ENCODE results near the gene IFT27. TPM values are rescaled to one million over a fixed set of nuclear protein-coding genes. Genes with fewer than 3 reads are reported as not detected.
A peak's percentile ranks its signal among the peaks of the same experiment; 100 is the strongest.
"Not testable (repeated sequence)": the region's sequence is repeated elsewhere in the genome, so short reads cannot be mapped to it uniquely, and the experiment has no call there.

The IFT27 gene
- total RNA-seq, 1 experiment from 2014 or later, result 2.2 TPM

DNA sequence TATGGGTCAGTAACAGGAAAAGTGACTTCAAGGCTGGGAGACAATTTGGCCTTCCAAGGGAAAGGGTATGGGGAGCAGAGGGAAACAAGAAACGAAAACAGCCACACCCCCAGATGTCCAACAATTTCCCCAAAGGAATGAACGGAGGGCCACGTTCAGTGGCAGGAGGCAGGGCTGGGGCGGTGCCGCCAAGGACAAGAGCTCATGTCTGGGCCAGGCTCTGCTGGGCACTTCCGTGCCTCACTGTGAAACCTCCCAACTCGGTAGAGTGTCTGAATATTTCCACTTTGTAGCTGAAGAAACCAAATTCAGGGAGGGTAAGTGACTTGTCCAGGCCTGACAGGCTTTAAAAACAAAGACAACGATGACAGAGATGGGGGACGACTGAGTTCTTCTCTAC lies 11.9 kb downstream of the IFT27 start:
- Histone ChIP-seq H3K27me3 (peaks cover 3% of the 10 kb centered on the region; the same call in 1 of the 2 replicates), H3K4me3 (no peak overlapping the region), H3K4me1 (no peaks in the 10 kb centered on the region), H3K9me3 (replicated peaks) (no peaks in the 10 kb centered on the region), H3K36me3 (no peaks in the 10 kb centered on the region), H3K27ac (no peak overlapping the region)
- no peak for DNase-seq

DNA sequence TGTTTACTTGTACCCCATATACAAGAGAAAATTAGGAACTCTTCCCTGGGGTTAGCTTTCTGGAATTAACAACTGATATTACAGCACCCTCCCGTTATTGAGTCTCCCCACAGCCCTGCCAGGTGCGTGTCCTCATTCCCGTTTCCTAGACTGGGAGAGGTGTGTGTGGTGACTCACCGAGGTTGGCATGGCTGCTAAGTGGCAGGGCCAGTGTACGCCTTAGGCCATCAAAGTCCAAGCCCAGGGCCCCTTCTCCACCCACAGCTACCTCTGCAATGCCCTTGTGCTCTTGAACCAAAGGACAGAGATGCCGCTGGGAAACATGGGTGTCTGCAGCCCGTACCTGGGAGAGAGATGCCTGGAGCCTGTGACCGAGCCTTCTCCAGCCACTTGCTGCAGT lies 12.3 kb downstream of the IFT27 start:
- H3K36me3 ChIP-seq, result no peaks in the 10 kb centered on the region
- H3K4me1 ChIP-seq, result no peaks in the 10 kb centered on the region
- DNase-seq, result no peak
- no peaks in the 10 kb centered on the region for H3K9me3 ChIP-seq (replicated peaks)
- H3K27me3 ChIP-seq, result peaks cover 3% of the 10 kb centered on the region; the same call in 1 of the 2 replicates
- H3K4me3 ChIP-seq, result no peak overlapping the region
- H3K27ac ChIP-seq, result no peak overlapping the region

DNA sequence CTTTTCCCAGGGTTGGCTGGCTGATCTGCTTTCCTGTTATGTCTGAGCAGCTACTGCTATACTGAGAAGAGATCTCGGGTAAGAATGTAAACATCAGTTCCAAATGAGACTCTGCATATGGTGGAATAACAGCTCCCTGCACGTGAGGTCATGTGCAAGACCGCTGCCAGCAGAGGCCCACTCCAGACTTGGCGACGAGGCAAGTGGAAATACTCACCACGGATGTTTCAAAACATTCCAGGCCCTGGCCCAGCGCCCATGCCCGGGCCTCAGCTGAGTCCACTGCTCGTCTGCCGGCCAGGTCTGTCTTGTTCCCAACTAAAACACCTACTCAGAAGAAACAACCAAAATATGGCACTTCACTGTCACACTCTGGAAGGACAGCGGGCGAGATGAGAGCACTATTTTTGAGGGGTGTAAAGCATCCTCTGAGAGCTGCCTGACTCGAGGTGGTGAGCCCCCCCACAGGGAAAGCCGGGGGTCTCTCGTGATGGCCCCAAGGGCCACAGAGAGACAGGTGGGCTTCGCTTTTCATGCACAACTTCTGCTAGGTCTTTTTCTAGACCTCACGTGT lies 13.1 kb downstream of the IFT27 start:
- Histone ChIP-seq H3K27ac (no peak overlapping the region), H3K36me3 (no peaks in the 10 kb centered on the region), H3K9me3 (replicated peaks) (no peaks in the 10 kb centered on the region), H3K4me1 (no peaks in the 10 kb centered on the region), H3K27me3 (peaks cover 3% of the 10 kb centered on the region; the same call in 1 of the 2 replicates), H3K4me3 (no peak overlapping the region)
- DNase-seq, result no peak

DNA sequence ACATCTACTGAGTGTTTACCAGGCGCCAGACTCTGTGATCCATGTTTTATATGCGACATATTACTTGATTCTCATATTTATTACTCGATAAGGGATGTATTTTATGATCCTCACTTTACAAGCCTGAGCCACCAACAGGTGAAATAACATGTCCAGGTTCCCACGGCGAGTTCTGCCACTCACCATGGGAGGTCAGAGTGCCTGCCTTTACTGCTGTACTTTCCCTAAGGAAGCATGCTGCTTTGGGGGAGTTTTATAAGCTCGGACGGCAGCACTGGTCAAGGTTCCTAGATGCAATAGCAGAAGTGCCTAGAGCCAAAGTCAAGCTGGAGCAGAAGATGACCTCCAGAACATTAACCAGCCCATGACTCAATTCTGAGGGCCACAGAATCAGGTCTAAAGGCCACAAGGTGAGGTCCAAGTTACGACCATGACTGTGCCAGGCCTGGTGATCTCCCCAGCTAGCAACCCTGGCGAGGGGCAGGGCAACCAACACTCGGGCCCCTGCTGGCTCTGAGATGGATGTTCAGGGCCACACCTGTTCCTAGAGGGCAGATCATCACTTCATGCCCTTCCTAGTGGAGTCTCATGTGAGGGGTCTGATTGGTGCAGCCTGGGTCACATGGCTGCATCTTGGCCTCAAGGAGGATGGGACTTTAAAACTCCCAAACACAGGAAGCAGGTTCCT lies 14.2 kb downstream of the IFT27 start:
- H3K27ac ChIP-seq, result no peak overlapping the region
- peaks cover 3% of the 10 kb centered on the region; the same call in 1 of the 2 replicates for H3K27me3 ChIP-seq
- no peaks in the 10 kb centered on the region for H3K4me1 ChIP-seq
- no peak for DNase-seq
- no peaks in the 10 kb centered on the region for H3K36me3 ChIP-seq
- H3K4me3 ChIP-seq, result no peak overlapping the region
- no peaks in the 10 kb centered on the region for H3K9me3 ChIP-seq (replicated peaks)

- no peaks in the 10 kb centered on the region for H3K4me1 ChIP-seq
- peaks cover 3% of the 10 kb centered on the region; the same call in 1 of the 2 replicates for H3K27me3 ChIP-seq
- H3K27ac ChIP-seq, result no peak overlapping the region
- no peaks in the 10 kb centered on the region for H3K9me3 ChIP-seq (replicated peaks)
- H3K4me3 ChIP-seq, result no peak overlapping the region
- no peaks in the 10 kb centered on the region for H3K36me3 ChIP-seq
- no peak for DNase-seq
Measured at GRCh38 chr22:36760786-36761185, 15.1 kb downstream of the IFT27 start.

DNA sequence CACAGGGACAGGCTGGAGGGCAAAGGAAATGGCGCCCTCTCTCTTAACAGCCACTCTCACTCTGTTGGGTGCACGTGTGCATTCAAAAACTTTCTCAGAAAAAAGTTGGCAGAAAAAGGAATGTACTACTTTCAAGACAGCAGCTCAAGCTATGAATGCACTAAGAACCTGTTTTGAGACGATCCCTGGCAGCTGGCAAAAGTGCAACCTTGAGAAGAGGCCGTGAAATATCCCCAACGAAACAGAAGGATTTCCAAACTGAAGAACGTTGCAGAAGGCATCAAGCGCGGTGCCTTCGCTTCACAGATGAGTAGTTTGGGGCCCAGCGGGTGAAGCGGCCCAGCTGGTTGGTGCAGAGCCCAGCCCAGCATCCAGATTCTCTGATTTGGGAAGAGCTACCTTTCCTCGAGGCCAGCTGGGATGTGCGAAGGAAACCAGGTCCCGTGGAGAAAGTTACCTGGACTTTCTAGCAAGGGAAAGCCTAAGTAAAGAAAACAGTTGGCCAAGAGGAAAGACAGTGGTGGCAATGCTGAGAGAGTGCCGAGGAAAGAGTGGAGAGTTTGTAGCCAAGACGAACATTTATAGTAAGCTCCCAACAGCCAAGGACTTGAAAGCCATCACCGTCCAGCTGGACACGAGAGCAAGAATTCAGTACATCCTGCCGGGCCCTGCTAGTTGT lies 16.3 kb downstream of the IFT27 start:
- Histone ChIP-seq H3K9me3 (replicated peaks) (no peaks in the 10 kb centered on the region), H3K4me3 (no peak overlapping the region), H3K27ac (no peak overlapping the region), H3K36me3 (no peaks in the 10 kb centered on the region), H3K27me3 (peaks cover 3% of the 10 kb centered on the region; the same call in 1 of the 2 replicates), H3K4me1 (no peaks in the 10 kb centered on the region)
- no peak for DNase-seq

DNA sequence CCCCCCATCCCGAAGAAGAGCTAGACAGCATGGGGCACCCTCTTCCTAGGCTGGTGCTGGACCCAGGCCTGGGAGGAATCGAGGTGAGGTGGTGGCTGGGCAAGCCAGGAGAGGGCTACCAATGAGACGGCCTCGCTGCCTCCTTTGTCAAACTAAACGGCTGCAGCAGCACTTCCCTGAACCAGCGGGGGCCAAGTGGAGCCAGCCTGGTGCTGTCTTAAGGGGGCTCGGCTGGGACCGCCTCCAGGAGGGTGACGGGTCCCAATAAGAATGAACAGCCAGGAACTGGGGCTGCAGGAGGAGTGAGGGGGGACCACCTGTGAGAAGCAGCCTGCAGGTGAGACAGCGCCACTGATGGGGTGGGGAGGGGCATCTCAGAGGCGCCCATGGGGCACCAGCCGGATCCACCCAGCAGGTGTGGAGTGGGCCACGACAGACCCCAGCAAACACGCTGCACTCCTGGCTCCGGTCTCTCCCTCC lies 17.1 kb downstream of the IFT27 start:
- Histone ChIP-seq H3K27ac (no peak overlapping the region), H3K27me3 (peaks cover 3% of the 10 kb centered on the region; the same call in 1 of the 2 replicates), H3K4me3 (no peak overlapping the region), H3K4me1 (no peaks in the 10 kb centered on the region), H3K9me3 (replicated peaks) (no peaks in the 10 kb centered on the region), H3K36me3 (no peaks in the 10 kb centered on the region)
- no peak for DNase-seq

DNA sequence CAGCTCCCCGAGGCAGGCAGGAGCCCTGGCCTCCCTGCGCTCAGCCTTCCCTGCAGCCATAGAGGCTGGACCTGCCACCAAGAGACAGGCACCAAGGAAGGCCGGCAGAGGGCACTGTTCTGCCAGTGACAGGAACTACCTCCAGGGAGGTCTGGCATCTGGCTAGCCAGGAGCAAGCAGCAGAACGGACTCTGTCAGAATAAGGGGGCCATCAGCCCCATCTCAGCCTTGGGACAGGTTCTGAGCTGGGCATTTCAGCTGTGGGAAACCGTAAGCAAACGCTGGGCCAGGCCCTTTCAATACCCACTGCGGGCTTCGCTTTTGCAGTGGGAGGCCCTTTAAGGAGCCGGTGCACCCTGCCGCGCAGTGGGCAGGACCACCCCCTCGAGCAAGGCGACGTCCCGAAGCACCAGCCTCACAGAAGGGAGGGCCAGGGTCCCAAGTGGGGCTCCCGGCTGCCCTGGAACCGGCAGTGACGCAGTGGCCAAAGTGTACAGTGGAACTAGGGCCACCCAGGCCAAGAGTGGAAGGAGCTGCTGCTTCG lies 18.2 kb downstream of the IFT27 start:
- no peaks in the 10 kb centered on the region for H3K4me1 ChIP-seq
- peaks cover 3% of the 10 kb centered on the region; the same call in 1 of the 2 replicates for H3K27me3 ChIP-seq
- H3K36me3 ChIP-seq, result no peaks in the 10 kb centered on the region
- no peaks in the 10 kb centered on the region for H3K9me3 ChIP-seq (replicated peaks)
- DNase-seq, result peak; percentile 72 to 79
- H3K4me3 ChIP-seq, result no peak overlapping the region
- no peak overlapping the region for H3K27ac ChIP-seq

DNA sequence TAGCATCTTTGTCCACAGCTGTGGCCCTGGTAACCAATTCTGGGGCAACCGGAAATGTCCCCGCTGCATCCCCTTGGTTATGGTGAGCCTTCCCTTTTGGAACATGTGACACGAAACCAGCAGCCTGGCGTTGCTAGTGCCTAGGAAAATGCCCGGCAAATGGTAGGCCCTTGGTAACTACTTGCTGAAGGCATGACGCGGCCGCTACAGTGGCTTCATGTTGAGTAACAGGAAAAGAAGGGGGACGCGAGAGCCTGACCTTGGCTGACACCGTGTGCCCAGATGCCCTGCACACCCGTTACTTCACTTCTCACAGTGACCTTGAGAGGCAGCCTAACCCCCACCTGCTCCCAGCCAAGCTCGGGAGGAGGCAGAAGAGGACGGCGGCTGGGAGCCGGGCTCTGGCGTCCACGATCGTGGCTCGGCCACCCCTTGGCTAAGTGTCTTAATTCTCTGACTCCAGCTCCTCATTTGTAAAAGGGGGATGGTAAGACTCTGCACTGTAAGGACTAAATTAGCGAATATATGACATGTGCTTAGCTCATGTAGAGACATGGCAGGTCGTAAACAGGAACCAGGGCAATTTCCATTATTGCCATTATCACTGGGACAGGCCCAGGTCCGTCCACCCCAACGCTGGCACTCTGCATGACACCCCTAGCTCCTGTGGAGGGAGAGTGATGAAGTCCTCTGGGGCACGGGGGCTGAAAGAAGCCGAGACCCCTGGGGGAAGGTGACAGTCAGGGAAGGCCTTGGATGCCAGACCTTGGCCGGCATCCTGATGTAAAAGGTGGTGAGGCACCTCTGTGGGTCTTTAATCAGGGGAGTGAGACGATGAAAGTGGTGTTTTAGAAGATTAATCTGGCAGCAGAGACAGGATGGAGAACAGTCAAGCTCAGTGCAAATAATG lies 18.9 kb downstream of the IFT27 start:
- DNase-seq, result no peak
- no peaks in the 10 kb centered on the region; the same call in 1 of the 2 replicates for H3K27me3 ChIP-seq
- no peak overlapping the region for H3K4me3 ChIP-seq
- H3K36me3 ChIP-seq, result no peaks in the 10 kb centered on the region
- H3K9me3 ChIP-seq (replicated peaks), result no peaks in the 10 kb centered on the region
- no peak overlapping the region for H3K27ac ChIP-seq
- no peaks in the 10 kb centered on the region for H3K4me1 ChIP-seq

- Histone ChIP-seq H3K9me3 (replicated peaks) (no peaks in the 10 kb centered on the region), H3K4me3 (no peak overlapping the region), H3K4me1 (no peaks in the 10 kb centered on the region), H3K27me3 (no peaks in the 10 kb centered on the region; the same call in 1 of the 2 replicates), H3K36me3 (no peaks in the 10 kb centered on the region), H3K27ac (no peak overlapping the region)
- DNase-seq, result no peak
Measured at GRCh38 chr22:36756031-36756430, 19.9 kb downstream of the IFT27 start.

DNA sequence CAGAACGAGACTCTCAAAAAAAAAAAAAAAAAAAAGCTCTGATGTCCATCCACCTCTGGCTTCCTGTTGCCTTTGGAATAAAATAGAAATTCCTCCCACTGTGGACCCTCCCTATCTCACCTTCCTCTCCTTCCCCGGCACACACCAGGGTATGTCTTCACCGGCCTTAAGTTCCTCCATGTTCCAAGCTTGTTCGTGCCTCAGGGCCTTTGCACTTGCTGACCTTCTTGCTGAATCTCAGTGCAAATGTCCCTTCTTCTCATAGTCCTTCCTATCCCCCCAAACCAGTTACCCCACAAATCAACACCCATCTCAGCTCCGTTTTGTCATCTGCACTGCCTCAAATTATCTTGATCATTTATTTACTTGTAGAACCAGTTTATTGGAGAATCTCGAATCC lies 20.6 kb downstream of the IFT27 start:
- no peak for DNase-seq
- no peak overlapping the region for H3K27ac ChIP-seq
- H3K27me3 ChIP-seq, result no peaks in the 10 kb centered on the region; the same call in 1 of the 2 replicates
- H3K4me3 ChIP-seq, result no peak overlapping the region
- H3K4me1 ChIP-seq, result no peaks in the 10 kb centered on the region
- H3K9me3 ChIP-seq (replicated peaks), result no peaks in the 10 kb centered on the region
- no peaks in the 10 kb centered on the region for H3K36me3 ChIP-seq

GRCh38 chr22:36754881-36755280 lies 21.0 kb downstream of the IFT27 start:
- H3K36me3 ChIP-seq; H3K27me3 ChIP-seq; DNase-seq; H3K27ac ChIP-seq; H3K9me3 ChIP-seq (replicated peaks); H3K4me3 ChIP-seq; H3K4me1 ChIP-seq: not testable (repeated sequence)

- H3K27me3 ChIP-seq, result no peaks in the 10 kb centered on the region; the same call in 1 of the 2 replicates
- no peak overlapping the region for H3K4me3 ChIP-seq
- H3K27ac ChIP-seq, result no peak overlapping the region
- H3K36me3 ChIP-seq, result no peaks in the 10 kb centered on the region
- H3K4me1 ChIP-seq, result no peaks in the 10 kb centered on the region
- DNase-seq, result no peak
- H3K9me3 ChIP-seq (replicated peaks), result no peaks in the 10 kb centered on the region
Measured at GRCh38 chr22:36753916-36754315, 22.0 kb downstream of the IFT27 start.

GRCh38 chr22:36753120-36753802 lies 22.7 kb downstream of the IFT27 start:
- Histone ChIP-seq H3K4me1 (no peaks in the 10 kb centered on the region), H3K4me3 (no peak overlapping the region), H3K27me3 (no peaks in the 10 kb centered on the region; the same call in 1 of the 2 replicates), H3K27ac (no peak overlapping the region), H3K9me3 (replicated peaks) (no peaks in the 10 kb centered on the region), H3K36me3 (no peaks in the 10 kb centered on the region)
- no peak for DNase-seq

Data from SJCRH30 (cell line).